C1 segment of cervical spinal cord (tissue), 14 donors: ENCODE data around the gene RNF25.
A peak's percentile ranks its signal among the peaks of the same experiment; 100 is the strongest.

Source experiments
- DNase-seq, 14 donors: peaks; one replicate each; lab custom pipeline; 2025; lab: John Stamatoyannopoulos, UW

RNF25 gene

DNA sequence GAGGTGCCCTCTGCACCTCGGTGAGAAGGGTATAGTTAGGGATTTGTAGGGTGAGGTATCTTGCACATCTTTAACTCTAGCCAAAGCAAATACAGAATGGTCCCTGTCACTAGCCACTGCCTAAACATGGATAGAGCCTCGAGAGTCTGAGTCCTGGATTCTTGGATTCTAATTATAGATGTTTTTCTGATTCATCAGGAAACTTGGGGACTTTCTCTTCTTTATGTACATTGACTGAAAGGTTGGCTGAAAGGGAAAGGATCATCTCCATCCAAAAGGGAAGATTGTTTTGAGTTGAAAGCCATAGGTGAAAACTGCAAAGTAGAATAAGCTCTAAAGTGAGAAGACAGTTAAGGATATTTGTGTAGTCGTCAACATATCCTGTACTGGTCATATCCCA, 8.3 kb upstream of the RNF25 start:
- no peak for DNase-seq

DNA sequence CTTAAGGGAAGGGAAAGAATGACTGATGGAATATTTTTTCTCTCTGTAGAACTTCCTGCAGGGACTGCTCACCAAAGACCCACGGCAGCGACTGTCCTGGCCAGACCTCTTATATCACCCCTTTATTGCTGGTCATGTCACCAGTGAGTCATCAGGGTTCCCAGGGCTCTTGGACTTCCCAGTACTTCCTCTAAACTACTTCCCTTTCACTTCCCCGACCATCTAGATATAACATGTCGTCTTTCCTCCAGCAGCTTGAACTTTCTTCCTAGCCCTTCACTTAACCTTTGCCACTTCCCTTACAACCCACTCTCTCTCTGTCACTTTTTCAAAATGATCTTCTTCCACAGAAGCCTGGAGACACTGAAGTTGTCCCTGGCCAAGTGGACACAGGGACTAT, 7.3 kb upstream of the RNF25 start:
- no peak for DNase-seq

DNA sequence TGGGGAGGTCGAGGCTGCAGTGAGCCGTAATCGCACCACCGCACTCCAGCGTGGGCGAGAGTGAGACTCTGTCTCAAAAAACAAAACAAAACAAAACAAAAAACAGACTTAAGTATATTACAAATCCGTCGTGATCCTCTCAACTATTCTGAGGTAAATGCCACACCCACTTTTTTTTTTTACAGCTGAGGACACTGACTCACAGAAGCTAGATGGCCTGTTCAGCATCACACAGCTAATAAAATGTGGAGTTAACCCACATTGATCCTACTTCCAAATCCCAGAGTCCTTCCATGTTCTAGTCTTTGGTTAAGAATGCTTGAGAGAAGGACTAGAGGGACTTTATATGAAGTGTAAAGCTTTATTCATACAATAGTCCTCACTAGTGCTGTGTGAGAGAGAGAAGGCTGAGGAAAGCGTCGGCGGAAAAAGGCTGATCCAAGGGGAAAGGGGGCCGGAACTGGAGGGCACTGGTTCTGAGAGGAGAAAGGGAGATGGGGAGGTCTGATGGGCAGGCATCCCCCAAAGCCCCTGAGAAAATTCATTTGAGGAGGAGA, 627 bp downstream of the RNF25 start:
- no peak for DNase-seq

DNA sequence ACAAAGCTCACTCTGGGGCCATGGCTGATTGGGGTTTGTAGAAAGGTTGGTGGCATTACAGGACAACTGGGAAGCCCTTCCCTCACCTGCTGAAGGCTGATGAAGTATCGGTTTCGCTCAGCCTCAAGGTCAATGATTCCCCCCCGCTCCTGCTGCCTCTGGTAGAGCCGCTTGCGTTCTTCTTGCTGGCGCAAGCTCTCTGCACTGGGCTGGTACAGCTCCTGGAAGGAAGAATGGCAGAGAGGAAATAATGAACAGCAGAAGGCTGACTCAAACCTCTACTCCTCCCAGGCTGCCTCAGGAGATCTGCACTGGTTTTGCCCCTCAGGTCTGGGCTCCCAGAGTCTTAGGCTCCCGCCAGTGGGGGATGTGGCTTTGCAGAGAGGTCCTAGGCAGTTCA, 7.1 kb downstream of the RNF25 start:
- no peak for DNase-seq

DNA sequence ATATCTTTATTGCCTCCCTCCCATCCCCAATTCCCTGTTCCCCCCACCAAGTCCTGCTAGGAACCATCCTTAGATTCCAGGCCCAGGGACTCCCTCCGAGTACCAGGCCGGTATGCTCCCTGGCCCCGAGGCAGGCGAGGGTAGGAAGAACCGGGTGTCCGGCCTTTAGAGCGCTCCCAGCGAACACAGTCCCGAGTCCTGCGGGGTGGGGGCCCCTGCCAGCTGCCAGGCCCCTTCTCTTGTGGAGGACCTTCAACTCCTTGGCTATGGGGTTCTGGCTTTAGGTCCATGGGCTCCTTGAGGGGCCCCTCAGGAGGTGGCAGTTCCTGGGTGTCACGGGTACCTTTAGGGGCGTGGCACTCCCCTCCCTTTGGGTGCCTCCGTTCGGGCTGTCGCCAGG, 7.9 kb downstream of the RNF25 start:
- no peak for DNase-seq

DNA sequence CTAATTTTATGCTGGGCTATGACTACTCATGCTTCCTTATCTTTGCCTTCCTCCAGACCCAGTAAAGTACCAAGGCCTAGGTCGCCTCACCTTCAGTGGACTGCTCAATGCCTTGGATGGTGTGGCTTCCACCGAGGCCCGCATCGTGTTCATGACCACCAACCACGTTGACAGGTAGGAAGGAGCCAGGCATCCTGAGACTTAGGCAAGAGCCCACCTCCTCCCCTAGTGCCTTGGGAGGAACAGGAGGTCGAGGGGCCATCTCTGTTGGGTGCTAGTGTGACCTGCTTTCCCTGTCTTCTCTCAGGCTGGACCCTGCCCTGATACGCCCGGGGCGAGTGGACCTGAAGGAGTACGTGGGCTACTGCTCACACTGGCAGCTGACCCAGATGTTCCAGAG, 9.0 kb downstream of the RNF25 start:
- no peak for DNase-seq

DNA sequence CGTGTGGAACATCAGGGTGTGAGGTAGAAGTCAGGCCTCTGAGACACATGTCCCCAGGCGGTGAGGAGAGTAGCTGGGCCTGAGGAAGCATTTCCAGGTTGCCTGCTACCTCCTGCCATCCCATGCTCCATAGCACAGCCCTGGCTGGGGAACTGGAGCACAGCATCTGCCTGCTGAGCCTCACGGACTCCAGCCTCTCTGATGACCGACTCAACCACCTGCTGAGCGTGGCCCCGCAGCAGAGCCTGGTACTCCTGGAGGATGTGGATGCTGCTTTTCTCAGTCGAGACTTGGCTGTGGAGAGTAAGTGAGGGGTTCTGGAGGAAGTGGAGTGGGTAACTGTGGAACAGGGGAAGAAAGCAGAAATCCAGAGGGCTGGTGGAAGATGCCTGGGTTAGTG, 9.4 kb downstream of the RNF25 start:
- DNase-seq = no peak

DNA sequence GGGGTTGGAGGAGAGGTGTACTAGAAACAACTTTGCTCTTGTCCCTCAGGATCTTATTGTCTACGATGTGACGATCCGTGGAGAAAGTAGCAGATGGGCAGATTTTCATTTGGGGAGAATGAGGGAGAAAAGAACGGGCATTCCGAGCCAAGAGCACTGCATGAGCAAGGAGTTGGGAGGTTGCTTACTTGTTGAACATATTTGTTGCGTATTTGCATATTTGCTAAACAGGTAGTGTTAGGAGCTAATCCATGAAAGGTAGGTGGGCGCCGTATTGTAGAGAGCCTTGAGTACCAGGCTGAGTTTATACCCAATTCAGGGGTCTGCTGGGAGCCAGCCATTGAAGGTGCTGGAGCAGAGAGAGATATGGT, 11.8 kb downstream of the RNF25 start:
- DNase-seq = no peak

DNA sequence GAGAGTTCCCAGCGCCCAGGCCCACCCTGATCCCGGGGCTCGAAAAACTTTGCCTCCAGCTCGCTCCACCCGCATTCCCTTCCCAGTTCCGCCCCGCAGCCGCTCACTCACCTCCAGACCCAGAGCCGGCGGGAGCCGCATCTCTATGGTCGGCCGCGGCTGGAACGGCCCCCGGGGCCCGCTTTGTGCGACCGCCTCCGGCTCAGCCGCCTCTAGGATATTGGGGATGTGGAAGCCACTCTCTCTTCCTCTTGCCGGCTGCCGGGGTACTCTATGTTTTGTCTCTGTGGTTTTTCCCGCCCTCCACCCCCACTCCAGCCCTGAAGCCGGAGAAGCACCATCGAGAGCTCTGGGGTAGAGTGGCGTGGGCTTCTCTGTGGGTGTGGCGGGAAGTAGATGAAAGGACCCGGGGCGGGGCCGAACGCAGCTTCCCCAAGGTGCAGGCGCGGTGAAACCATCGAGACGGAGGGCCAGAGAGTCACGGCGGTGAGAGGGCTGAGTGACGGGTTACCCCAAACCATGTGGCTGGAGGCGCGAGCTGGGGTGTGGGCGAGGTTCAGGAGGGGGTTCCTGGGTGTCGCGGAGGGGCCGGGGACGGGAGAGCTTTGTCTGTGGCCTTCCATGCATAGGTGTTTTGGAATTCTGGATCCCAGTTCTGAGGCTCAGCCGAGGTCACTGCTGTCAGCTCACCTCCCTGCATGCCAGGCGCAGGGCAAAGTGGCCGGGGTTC, 12.4 kb downstream of the RNF25 start, which contains the start of the genes BCS1L and ZNF142:
BCS1L (plus strand) TSS at position 426 of the 730 bp plus-strand sequence. CDS start 1,305 bp downstream, outside the sequence.
ZNF142 (minus strand) TSS at position 366 of the 730 bp plus-strand sequence. CDS start 3,194 bp downstream, outside the sequence.
- peak; percentile 39 to 94 (median 84) for DNase-seq

DNA sequence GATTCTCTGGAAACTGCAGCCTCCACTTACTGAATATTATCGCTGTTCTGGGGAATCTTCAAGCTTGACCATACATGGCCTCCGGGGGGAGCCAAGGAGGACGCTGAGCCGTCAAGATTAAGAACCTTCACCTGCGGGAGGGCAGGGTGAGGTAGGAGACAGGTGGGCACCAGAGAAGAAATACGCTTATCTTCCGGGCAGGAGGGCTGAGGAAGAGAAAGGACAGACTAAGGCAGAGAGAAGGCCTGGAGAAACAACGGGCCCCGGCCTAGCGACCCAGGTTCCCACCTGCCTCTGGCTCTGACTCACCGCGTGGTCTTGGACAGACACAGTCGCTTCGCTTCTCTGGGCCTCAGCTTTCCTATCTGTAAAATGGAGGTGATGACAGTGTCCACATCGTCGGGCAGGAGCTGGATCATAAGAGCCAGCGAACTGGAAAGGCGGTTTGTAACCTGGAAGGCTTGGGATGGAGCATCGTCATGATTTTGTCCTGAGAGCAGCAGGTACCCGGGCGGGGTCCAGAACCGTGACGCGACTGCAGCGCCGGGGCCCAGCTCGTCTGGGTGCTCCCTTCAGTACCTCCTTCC, 13.0 kb downstream of the RNF25 start:
- peak in 1 of 14 donors; percentile 28 for DNase-seq

DNA sequence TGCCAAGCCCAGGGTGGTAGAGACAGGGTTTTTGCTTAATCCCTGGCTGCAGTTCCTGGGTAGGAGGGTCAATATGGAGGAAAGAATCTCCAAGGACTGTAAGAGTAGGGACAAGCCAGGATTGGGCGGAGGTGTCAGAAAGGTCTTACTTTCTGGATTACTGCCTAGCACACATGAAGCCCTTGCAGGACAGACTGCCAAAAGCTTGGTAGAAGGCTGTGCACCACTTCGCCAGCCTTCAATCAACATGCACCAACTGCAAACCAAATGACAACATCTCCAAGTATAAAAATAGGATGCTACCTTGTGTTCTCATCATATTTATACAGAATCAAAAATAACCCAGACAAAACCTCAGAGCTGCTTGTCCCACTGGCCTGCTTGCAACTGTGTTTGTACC, 16.1 kb downstream of the RNF25 start:
- DNase-seq = no peak

DNA sequence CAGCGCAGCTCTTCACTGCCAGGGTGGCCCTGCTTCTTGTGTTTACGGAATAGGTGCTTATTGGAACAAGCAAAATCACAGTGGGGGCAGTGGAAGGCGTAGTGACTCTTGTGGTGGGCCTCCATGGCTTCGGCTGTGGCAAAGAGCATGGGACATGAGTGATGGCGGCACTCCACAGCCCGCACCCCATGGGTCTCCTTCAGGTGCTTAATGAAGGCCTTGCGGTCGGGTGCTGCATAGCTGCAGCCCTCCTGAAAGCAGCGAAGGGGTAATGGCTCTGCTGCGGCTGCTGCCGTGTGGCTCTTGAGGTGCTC, 23.1 kb downstream of the RNF25 start:
- DNase-seq = no peak

DNA sequence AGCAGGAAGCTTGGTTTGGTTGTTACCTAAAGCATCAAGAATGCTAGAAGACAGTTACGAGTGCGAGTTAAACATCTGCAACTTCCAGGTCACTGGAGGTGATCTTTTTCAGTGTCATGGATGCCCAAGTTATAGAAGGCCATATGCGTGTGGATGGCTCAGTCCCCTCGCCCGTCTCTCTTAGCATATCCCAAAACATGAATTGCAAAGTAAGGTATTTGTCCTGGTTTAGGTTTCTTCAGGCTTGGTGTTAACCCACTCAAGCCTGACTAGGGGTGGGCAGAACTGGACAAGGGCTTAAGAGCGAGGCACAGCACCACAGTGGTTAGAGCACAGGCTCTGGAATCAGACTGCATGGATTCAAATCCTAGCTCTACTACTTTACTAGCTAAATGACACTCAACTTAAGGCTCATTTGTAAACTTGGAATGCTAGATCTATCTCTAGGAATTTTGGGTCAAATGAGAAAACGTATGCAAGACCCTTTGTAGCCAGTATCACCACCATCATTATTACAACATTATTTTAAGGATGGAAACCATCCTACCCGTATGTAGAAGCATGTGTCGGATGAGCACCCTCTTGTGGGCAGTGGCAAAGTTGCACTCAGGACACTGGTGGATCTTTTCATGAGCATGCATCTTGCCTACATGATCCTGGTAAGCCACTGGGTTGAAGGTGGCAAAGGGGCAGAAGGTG, 23.6 kb downstream of the RNF25 start:
- DNase-seq = peak in 3 of 14 donors; percentile 7 to 8 (median 8)

DNA sequence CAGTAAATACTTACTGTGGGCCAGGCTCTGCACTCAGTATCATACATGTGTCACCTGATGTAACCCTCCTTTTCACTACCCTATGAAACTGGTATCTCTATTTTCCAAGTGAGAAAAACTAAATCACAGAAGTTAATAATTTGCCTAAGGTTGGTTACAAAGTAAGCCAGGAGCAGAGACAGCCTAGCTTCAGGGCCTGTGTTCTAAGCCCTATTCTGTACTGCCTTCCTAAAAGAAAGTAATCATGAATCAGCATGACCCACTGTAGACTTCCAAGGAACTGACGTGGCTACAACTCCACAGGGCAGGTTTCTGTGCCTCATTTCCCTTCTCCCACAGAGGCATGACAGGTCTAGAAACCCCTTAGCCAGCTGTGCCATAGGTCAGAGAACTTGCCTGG, 26.7 kb downstream of the RNF25 start:
- DNase-seq = no peak

DNA sequence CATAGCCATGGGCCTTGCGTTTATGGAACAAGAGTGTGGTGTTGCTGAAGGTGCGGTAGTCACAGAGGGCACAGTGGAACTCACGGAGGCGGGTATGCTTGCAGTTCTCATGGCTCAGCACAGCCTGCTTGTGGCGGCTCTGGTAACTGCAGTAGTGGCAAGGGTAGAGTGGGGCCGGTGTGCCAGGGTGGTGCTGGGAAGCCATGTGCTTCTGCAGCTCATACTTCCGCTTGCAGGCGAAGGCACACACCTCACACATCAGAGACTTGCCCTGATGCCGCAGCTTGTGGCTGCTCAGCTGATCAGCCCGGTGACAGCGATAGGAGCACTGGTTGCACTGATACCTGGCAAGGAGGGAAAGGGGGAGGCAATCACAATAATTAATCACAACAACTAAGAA, 27.1 kb downstream of the RNF25 start:
- no peak for DNase-seq

DNA sequence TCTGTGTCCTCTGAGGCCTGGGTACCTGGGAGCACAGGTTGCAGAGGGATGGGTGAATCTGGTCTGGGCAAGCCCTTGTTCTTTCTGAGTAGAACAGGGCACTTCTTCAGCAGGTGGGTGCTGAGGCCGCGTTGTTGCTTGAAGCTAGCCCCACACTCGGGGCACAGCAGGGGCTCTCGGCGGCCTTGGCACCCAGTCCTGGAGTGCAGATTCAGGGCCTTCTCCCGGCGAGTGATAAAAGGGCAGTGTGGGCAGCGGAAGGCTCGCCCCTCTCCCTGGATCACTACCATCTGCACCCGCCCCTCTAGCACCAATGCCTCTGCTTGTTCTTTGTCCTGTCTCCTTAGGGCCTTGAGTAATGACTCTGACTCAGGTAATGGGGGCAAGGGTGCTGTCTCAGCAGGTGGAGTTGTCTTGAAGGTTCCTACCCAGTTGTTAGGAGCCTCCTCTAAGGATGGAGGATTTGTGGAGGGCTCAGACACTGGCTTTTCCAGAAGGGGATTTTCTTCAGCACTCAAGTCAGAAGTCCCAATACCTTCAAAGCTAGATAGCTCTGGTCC, 28.0 kb downstream of the RNF25 start:
- DNase-seq = no peak

DNA sequence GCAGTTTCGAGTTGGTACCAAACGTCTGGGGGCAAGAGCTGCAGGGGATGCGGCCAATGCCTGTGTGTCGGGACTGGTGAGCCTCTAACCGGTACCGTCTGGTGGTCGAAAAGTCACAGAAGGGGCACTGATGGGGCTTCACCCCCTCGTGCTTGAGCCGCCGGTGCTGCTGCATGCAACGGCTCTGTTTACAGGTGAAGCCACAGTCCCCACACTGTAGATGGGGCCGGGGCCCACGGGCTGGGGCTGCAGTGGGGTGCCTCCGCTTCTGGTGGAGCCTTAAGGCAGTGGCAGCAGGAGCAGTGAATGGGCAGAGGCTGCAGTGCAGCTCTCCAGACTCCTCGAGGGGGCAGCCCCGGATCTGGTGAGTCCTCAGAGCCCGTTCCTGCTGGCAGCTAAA, 29.0 kb downstream of the RNF25 start:
- DNase-seq = no peak

DNA sequence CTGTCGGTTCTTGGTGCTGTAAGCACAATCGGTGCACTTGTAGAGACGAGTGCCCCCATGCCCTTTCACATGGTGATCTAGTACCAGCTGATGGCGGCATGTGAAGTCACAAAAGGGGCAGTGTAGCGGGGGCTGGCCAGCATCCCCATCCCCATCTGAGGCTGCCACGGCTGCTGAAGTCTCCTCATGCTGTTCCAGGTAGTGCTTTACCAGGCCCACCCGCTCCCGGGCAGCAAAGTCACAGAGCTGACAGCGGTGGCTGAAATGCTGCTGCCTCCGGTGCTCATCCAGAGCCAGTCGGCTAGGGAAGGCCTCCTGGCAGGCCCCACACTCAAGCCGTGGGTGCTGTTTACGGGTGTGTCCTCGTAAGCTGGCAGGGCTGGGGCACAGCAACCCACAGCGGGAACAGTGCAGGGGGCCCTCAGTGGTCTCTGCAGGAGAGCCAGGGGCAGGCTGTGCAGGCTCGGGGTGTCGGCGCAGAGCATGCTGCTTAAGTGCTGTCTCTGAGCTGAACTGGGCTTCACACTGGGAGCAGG, 29.6 kb downstream of the RNF25 start:
- DNase-seq = no peak

DNA sequence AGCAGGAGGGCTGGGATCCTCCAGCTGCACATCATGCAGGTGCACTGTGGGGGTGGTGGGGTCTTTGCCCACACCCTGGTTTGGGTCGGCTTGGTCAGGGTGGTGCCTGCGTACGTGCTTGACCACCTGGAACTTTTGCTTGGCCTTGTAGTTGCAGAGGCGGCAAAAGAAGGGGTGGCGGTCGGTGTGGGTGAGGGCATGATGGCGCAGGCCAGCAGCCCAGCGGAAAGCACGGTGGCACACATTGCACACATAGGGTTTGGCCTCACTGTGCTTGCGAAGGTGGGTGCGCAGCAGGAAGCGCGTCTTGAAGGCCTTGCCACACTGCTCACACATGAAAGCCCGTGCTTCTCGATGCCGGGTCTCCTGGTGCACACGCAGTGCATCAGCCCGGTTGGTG, 33.4 kb downstream of the RNF25 start:
- DNase-seq = no peak

DNA sequence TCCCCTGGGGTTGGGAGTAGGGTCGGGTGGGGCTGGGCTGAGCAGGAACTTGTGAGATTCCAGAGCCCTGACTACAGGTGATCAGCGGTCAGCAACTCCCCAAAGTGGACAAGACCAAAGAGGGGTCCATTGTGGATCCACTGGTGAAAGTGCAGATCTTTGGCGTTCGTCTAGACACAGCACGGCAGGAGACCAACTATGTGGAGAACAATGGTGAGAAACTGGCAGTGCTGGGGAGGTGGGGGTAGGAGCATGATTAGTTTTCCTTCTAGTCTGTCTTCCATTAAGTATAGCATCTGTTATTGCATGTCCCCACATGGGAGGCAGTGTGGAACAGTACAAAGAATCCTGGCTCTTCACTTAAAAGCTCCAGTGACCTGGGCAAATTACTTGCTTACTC, 36.1 kb downstream of the RNF25 start:
- no peak for DNase-seq

DNA sequence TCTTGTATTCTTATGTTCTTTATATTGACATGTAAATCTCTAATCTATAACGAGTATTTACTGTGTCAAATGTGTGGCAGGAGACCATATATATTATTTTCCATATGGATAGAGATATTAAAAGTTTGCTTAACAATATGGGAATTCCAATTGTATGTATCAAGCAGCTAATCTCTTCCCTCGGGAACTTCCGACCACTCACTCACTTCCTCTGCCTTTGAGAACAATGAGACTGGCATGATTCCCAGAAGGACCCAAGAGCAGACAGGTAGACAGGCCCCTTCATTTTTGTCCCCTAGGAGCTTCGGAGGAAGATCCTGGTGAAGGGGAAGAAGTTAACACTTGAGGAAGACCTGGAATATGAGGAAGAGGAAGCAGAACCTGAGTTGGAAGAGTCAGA, 40.0 kb downstream of the RNF25 start:
- DNase-seq = no peak

DNA sequence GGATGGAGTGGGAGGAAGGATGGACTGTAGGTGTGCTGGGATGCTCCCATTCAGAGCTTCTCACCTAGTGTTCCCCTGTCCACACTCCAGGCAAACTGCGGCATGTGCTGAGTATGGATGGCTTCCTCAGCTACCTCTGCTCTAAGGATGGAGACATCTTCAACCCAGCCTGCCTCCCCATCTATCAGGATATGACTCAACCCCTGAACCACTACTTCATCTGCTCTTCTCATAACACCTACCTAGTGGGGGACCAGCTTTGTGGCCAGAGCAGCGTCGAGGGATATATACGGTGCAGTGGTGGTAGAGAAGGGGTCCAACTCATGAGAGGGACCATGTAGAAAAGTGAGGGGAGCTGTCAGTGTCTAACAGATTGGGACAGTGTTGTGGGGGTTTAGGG, 43.9 kb downstream of the RNF25 start:
- no peak for DNase-seq
